GM12892 (cell line): ENCODE measurements around the gene ZNF8.

Experiments
- POLR2A ChIP-seq: IDR thresholded peaks from 2 replicates; pipeline ENCODE4 v1.6.1; 2011; ENCODE audit warnings: low read depth, low read length, control low read depth
- POLR2AphosphoS5 ChIP-seq: IDR thresholded peaks from 2 replicates; pipeline ENCODE4 v1.6.1; 2011; ENCODE audit warnings: low read depth, low read length, control low read depth
- TAF1 ChIP-seq: IDR thresholded peaks from 2 replicates; pipeline ENCODE4 v1.6.1; 2011; ENCODE audit warnings: low read depth, mild to moderate bottlenecking, control low read depth, low read length, borderline replicate concordance

- TF ChIP-seq POLR2AphosphoS5 (no peak), POLR2A (no peak), TAF1 (no peak)
These were observed 21.9 kb downstream of the ZNF8 start for GRCh38 chr19:58300620-58301019.
